Bladder microvascular endothelial cell (primary cell): ENCODE data around the gene TTLL3. TPM values are rescaled to one million over a fixed set of nuclear protein-coding genes. Genes with fewer than 3 reads are reported as not detected.

Experiments used
- total RNA-seq: library from RNA; depleted of rRNA; stranded (reverse); fragments of >200 nt; gene quantifications from 2 replicates; pipeline ENCODE4 v1.2.3, GENCODE V29; 2014

TTLL3 gene, protein sequence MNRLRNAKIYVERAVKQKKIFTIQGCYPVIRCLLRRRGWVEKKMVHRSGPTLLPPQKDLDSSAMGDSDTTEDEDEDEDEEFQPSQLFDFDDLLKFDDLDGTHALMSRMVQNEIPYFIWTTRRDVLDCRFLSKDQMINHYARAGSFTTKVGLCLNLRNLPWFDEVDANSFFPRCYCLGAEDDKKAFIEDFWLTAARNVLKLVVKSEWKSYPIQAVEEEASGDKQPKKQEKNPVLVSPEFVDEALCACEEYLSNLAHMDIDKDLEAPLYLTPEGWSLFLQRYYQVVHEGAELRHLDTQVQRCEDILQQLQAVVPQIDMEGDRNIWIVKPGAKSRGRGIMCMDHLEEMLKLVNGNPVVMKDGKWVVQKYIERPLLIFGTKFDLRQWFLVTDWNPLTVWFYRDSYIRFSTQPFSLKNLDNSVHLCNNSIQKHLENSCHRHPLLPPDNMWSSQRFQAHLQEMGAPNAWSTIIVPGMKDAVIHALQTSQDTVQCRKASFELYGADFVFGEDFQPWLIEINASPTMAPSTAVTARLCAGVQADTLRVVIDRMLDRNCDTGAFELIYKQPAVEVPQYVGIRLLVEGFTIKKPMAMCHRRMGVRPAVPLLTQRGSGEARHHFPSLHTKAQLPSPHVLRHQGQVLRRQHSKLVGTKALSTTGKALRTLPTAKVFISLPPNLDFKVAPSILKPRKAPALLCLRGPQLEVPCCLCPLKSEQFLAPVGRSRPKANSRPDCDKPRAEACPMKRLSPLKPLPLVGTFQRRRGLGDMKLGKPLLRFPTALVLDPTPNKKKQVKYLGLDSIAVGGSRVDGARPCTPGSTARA
- total RNA-seq: 7.1 and 19.3 TPM in 2 replicates

DNA sequence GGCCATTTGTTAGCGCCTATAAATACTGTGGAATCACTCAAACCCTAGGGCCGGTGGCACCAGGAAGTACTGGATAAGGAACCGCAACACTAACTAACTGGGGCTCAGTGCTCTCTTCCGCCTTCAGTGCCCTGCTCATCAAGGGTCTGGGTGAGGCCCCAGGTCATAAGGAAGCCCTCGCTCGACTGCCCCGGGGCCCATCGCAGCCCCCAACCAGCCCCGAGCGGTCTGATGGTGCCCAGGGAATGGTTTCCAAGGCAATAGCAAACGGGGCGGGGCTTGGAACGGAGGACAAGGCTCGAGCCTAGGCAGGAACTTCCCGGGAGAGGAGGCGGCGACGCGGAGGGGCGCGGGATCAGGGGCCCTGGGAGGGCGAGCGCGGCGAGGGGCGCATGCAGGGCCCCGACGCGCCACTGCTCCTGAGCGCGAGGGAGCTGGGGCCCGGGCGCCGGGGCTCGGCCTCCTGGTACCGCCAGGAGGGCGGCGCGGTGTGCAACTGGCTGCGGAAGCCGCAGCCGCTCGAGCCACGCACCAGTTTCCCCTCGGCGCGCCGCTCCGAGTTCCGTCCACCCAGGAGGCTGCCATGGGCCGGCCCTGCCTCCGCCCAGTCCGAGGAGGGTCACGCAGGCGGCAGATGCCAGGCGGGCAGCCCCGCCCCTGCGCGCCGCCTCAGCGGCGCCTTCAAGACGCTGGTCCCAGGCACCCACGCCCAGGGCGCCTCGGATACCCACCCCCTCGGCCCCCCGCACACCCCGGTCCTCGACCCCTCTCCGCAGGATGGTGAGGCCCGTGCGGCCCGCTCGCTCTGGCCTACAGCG lies at the start of gene TTLL3:
Gene TTLL3, plus strand, starts transcription at position 648 of the 818 bp plus-strand sequence. CDS start 400 bp downstream, outside the sequence.

DNA sequence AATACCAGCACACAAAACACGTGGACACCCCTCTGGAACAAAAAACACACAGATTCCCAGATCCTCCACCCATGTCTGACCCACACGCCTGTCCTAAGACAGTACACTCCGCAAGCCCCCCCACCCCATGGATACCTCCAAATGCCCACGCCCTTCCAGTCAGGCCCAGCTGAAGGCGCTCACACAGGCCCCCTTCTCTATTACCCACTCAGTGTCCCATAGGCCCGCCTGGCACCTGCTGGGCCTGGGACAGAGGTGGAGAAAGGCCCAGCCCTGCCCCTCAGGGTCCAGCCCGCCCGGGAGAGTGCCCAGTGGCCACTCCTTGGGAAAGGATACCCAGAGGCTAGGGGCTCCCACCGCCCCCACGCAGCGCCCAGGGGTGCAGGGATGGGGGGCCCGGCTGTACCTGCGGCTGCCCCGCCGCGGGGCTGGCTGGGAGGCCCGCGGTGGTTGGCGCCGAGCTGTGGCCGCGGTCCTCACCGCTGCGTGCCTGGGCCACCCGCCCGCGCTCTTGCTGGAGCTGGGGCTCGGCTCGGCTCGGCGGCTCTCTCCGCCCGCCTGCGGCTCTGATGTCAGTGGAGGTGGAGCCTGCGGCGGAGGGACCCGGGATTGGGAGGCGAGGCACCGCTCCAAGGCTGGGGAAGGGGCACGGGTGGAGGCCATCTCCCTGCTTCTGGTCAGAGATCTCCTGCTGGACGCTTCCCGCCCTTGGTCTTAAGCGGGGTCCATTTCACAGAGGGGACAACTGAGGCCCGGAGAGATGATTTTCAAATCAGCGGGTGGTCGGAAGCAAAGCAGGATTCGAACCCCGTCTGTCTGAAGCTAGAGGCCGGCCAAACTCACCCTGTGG lies 40.4 kb upstream of the TTLL3 start, which contains the start of gene CAMK1:
Gene CAMK1, minus strand, starts transcription at position 522 of the 850 bp plus-strand sequence. CDS start 2,198 bp downstream, outside the sequence.

GRCh38 chr3:9792405-9793160 lies 17.5 kb upstream of the TTLL3 start, which contains the start of the genes ARPC4 and TADA3:
ARPC4 (plus strand) TSS chr3:9793082; CDS start chr3:9793122, 40 bp downstream.
TADA3 (minus strand) TSS chr3:9792473; CDS start chr3:9791466, 1,007 bp downstream.

GRCh38 chr3:9843715-9844438 lies 33.8 kb downstream of the TTLL3 start, which contains the start of gene RPUSD3:
RPUSD3 (minus strand) TSS chr3:9844008; CDS start chr3:9843990, 18 bp downstream.

DNA sequence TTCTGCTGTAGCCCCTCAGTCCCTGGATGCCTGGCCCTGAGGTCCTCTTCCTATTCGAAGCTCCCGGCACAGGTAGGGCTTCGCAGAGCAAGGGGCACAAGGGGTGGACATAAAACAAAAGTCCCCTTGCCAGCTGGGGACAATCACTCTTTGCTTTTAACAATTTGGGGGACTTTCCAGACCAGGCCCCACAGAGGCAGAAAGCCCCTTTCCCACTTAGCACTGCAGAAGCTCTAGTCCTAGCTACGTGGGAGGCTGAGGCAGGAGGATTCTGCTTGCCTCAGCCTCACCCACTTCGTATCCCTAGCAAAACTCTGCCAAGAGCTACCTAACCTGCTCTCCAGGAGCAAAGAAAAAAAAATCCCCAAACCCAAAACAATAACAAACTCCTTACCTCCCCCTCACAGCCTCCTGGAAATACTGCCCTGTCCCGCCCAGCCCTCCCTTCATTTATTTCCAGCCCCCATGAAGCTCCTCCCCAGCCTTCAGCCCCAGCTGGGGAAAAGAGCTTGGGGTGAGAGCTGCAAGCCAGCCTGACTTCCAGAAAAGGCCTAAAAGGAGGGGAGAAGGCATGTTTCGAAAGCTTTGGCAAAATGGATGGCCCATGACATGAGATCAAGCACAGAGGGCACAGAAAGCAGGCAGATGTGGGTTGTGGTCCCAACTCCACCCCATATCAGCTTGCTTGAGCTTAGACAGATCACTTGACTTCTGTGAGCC lies 69.9 kb downstream of the TTLL3 start, which contains the start of gene CIDEC:
Gene CIDEC, minus strand, starts transcription at position 424 of the 720 bp plus-strand sequence. CDS start 1,767 bp downstream, outside the sequence.

Other genes with a start within 250 kb of the TTLL3 start
- 45.7 and 66.6 TPM in 2 replicates for gene MTMR14, start 160.8 kb upstream of the TTLL3 start, total RNA-seq
- gene CPNE9, start 106.4 kb upstream of the TTLL3 start, total RNA-seq: not detected in 2 replicates
- 16.5 and 28.2 TPM in 2 replicates for gene BRPF1, start 78.5 kb upstream of the TTLL3 start, total RNA-seq
- gene OGG1, start 60.3 kb upstream of the TTLL3 start, total RNA-seq: 16.7 and 22.6 TPM in 2 replicates
- gene CAMK1, start 40.3 kb upstream of the TTLL3 start, total RNA-seq: 32.8 and 33.2 TPM in 2 replicates
- gene TADA3, start 17.8 kb upstream of the TTLL3 start, total RNA-seq: 28.5 and 43.7 TPM in 2 replicates
- 179 and 237 TPM in 2 replicates for gene ARPC4, start 17.2 kb upstream of the TTLL3 start, total RNA-seq
- 16.7 and 20.1 TPM in 2 replicates for gene RPUSD3, start 33.7 kb downstream of the TTLL3 start, total RNA-seq
- gene CIDEC, start 70.0 kb downstream of the TTLL3 start, total RNA-seq: not detected in 2 replicates
- 19.1 and 24.2 TPM in 2 replicates for gene JAGN1, start 80.3 kb downstream of the TTLL3 start, total RNA-seq
- 0.19 and 0.49 TPM in 2 replicates for gene IL17RE, start 92.6 kb downstream of the TTLL3 start, total RNA-seq
- 11.7 and 16.5 TPM in 2 replicates for gene IL17RC, start 106.8 kb downstream of the TTLL3 start, total RNA-seq
- gene CRELD1, start 123.6 kb downstream of the TTLL3 start, total RNA-seq: 18.6 and 72.6 TPM in 2 replicates
- 0.49 and 0.63 TPM in 2 replicates for gene PRRT3, start 142.1 kb downstream of the TTLL3 start, total RNA-seq
- 46.3 and 63.1 TPM in 2 replicates for gene EMC3, start 176.6 kb downstream of the TTLL3 start, total RNA-seq
- 18.9 and 19.7 TPM in 2 replicates for gene FANCD2, start 216.2 kb downstream of the TTLL3 start, total RNA-seq